Common myeloid progenitor, CD34-positive (primary cell): ENCODE data around the gene MARK1.

ENCODE experiments used
- CTCF ChIA-PET: fragments of 350-600 bp; sonication (Branson Sonifier 250); formaldehyde crosslinking; loops from one replicate; lab custom pipeline; 2021; ENCODE audit warnings: antibody characterized with exemption; lab: Charles Lee
- POLR2A ChIA-PET: fragments of 350-600 bp; sonication (Branson Sonifier 250); formaldehyde crosslinking; loops from one replicate; lab custom pipeline; 2021; ENCODE audit warnings: antibody characterized with exemption; lab: Charles Lee
- DNase-seq, 3 donors: peaks; one replicate each; pipeline versions ENCODE4 v3.0.0 to v3.0.0-alpha.2; 2013
- H3K27ac ChIP-seq, 2 experiments: 1 replicate in 1 of 2; 2 replicates in 1 of 2; pipeline ENCODE4 v1.7.0; 2013; ENCODE audit warnings: inconsistent platforms in 2 of 2, low read length in 2 of 2, mild to moderate bottlenecking in 2 of 2, low read depth in 1 of 2, moderate library complexity in 1 of 2; ENCODE audit not compliant: severe bottlenecking in 2 of 2, insufficient read depth in 1 of 2, poor library complexity in 1 of 2
- H3K27me3 ChIP-seq, 5 experiments: replicated peaks in 2 of 5; 1 replicate in 3 of 5; 2 replicates in 2 of 5; pipeline versions ENCODE4 v1.6.1 to v1.7.0; 2013; ENCODE audit warnings: low read length in 4 of 5, mild to moderate bottlenecking in 2 of 5, moderate library complexity in 2 of 5, inconsistent platforms in 1 of 5; ENCODE audit not compliant: insufficient read depth in 5 of 5, control insufficient read depth in 4 of 5
- H3K36me3 ChIP-seq, 4 experiments: 1 replicate in 2 of 4; 2 replicates in 2 of 4; pipeline versions ENCODE4 v1.6.1 to v1.7.0; 2013; ENCODE audit warnings: low read length in 3 of 4, control low read depth in 1 of 4, mild to moderate bottlenecking in 1 of 4; ENCODE audit not compliant: control insufficient read depth in 4 of 4, insufficient read depth in 4 of 4
- H3K4me1 ChIP-seq, 4 experiments: 1 replicate in 3 of 4; 2 replicates in 1 of 4; pipeline versions ENCODE4 v1.6.1 to v1.7.1; 2013; ENCODE audit warnings: low read length in 3 of 4, mild to moderate bottlenecking in 3 of 4, control low read depth in 1 of 4, inconsistent platforms in 1 of 4, moderate library complexity in 1 of 4; ENCODE audit not compliant: control insufficient read depth in 4 of 4, insufficient read depth in 4 of 4; ENCODE audit errors: control extremely low read depth in 1 of 4
- H3K4me3 ChIP-seq, 7 experiments: 1 replicate in 4 of 7; 2 replicates in 3 of 7; pipeline versions ENCODE4 v1.5.1 to v1.7.0; 2013; ENCODE audit warnings: mild to moderate bottlenecking in 7 of 7, low read length in 6 of 7, moderate library complexity in 6 of 7, inconsistent platforms in 2 of 7, low read depth in 2 of 7, control low read depth in 1 of 7; ENCODE audit not compliant: insufficient read depth in 4 of 7, control insufficient read depth in 1 of 7; ENCODE audit errors: extremely low read depth in 1 of 7
- H3K9me3 ChIP-seq, 5 experiments: 1 replicate in 4 of 5; 2 replicates in 1 of 5; pipeline versions ENCODE4 v1.6.1 to v1.7.1; 2013; ENCODE audit warnings: low read length in 4 of 5, mild to moderate bottlenecking in 2 of 5, inconsistent platforms in 1 of 5, low read depth in 1 of 5, moderate library complexity in 1 of 5; ENCODE audit not compliant: control insufficient read depth in 4 of 5, insufficient read depth in 2 of 5; ENCODE audit errors: control extremely low read depth in 1 of 5
- WGBS: methylation state at CpG from one replicate; pipeline ENCODE4 v1.1.5; 2013; ENCODE audit not compliant: insufficient coverage; 5-methylcytosine and 5-hydroxymethylcytosine counted together

Gene MARK1

DNA sequence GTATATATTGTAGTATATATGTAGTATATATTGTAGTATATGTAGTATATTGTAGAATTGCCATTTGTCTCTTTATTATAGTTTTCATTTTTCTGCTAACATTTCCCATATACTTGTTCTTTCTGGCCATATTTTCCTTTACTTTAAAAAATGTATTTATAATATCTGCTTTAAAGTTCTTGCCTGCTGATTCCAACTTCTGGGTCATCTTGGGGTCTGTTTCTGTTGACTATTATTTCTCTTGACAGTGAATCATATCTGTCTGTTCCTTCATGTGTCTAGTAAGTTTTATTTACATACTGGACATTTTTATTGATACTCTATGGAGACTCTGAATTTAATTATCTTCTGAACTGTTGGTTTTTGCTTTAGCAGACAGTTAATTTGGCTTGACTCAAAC is 45.9 kb downstream of the MARK1 start:
- POLR2A ChIA-PET = no interaction called here
- Histone ChIP-seq H3K27ac (no peak overlapping the region), H3K9me3 (peaks cover 2 to 15% (median 4%) of the 10 kb centered on the region in 5 experiments), H3K4me3 (no peak overlapping the region), H3K4me1 (no peaks in the 10 kb centered on the region), H3K27me3 (no peaks in the 10 kb centered on the region), H3K36me3 (no peaks in the 10 kb centered on the region)
- DNase-seq = no peak
- CTCF ChIA-PET = no interaction called here

DNA sequence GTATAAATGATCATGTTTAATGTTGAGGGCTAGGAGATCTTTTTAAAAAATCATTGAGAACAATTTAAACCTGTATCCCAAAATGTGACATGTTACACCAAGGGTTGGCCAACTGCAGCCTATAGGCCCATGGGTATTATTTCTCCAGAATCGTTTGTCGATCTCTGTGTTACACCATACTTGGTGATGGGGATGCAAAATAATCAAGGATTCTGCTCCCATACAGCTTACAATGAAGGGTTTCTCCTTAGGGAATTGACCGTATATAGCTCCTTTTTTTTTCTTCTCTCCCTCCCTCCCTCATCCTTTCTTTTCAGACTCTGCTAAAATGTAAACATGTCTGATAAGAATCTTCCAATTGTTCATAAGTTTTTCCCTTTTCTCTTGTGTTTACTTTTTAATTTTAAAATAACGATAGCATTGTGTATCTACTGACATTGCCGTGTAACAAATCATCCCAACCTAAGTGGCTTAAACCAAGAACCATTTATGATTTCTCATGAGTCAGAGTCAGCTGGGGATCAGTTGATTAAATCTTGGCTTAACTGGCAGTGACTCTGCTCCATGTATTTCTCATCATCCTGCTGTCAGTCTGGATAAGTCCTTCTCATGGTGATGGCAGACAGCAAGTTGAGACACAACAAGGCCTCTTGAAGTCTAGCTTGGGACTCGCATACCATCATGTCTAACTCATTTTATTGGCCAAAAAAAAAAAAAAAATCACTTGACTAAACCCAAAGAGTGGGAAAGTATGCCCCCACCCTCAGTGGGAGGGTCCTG is 48.0 kb downstream of the MARK1 start:
- ChIA-PET CTCF (no interaction called here), POLR2A (no interaction called here)
- no peak for DNase-seq
- Histone ChIP-seq H3K4me1 (no peaks in the 10 kb centered on the region), H3K36me3 (no peaks in the 10 kb centered on the region), H3K27ac (no peak overlapping the region), H3K27me3 (no peaks in the 10 kb centered on the region), H3K4me3 (no peak overlapping the region), H3K9me3 (peaks cover 2 to 15% (median 4%) of the 10 kb centered on the region in 5 experiments)
- WGBS = 100% methylated on average over 4 of the region's 6 CpGs

DNA sequence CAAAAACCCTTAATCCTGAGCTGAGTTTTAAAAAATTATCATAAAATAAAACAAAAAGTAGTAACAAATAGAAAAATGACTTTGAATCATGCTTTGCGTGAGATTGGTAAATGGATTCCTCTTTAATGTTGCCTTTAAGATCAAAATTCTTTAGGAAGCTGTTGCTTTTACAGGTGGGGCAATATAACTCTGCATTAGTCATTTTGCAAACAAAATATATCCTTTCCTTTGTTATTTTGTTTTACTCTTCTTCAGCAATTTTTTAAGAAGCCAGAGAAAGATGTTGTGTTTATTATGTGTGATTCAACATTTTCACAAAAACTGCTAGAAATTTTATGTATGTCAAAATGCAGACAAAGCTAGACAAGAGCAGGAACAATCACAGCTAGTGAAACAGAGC is 50.0 kb downstream of the MARK1 start:
- no CpG with 5 or more reads among the region's 1 CpG for WGBS
- no peak for DNase-seq
- ChIA-PET CTCF (interaction anchor here (0.6 to 0.8 kb wide), 2 partner anchors 12 to 593 kb away, joined by 3 read pairs; no protein-coding TSS in a partner anchor), POLR2A (no interaction called here)
- Histone ChIP-seq H3K9me3 (peaks cover 2 to 14% (median 4%) of the 10 kb centered on the region in 5 experiments), H3K4me3 (no peak overlapping the region), H3K27me3 (no peaks in the 10 kb centered on the region), H3K4me1 (no peaks in the 10 kb centered on the region), H3K36me3 (no peaks in the 10 kb centered on the region), H3K27ac (no peak overlapping the region)

DNA sequence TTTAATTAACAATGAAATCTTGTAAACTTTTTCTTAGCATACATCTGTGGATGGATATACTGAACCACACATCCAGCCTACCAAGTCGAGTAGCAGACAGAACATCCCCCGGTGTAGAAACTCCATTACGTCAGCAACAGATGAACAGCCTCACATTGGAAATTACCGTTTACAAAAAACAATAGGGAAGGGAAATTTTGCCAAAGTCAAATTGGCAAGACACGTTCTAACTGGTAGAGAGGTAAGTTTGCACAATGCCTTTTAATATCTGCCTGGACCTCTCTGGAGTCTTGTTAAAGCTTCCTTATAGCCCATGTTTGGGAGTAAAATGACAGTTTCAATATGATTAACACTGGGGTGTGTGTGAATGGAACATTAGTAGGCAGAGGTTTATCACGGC is 51.4 kb downstream of the MARK1 start:
- 100% methylated on average over 5 of the region's 6 CpGs for whole genome bisulfite sequencing
- H3K27me3 ChIP-seq = no peaks in the 10 kb centered on the region
- H3K27ac ChIP-seq = no peak overlapping the region
- POLR2A ChIA-PET = no interaction called here
- CTCF ChIA-PET = no interaction called here
- no peaks in the 10 kb centered on the region for H3K4me1 ChIP-seq
- peaks cover 0 to 5% (median 1%) of the 10 kb centered on the region in 5 experiments for H3K9me3 ChIP-seq
- DNase-seq = no peak
- H3K4me3 ChIP-seq = no peak overlapping the region
- H3K36me3 ChIP-seq = no peaks in the 10 kb centered on the region

DNA sequence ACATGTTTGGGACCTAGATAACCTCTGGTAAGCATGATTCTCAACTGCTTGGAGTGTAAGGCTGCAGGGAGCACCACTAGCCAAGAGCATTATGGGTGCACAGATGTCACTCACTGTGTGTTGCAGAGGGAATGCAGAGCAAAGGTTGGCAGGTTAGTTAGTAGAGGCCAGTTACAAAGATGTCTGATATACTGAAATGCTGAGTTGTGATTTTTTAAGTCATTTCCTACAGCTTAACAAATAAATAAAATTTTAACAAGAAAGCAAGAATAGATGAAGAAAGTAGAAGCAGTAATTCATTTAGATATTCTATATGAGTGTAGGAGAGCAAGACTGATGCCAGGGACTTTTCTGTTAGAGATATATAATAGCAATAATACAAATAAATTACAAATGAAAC is 64.8 kb downstream of the MARK1 start:
- POLR2A ChIA-PET = no interaction called here
- CTCF ChIA-PET = no interaction called here
- H3K9me3 ChIP-seq = no peaks in the 10 kb centered on the region

DNA sequence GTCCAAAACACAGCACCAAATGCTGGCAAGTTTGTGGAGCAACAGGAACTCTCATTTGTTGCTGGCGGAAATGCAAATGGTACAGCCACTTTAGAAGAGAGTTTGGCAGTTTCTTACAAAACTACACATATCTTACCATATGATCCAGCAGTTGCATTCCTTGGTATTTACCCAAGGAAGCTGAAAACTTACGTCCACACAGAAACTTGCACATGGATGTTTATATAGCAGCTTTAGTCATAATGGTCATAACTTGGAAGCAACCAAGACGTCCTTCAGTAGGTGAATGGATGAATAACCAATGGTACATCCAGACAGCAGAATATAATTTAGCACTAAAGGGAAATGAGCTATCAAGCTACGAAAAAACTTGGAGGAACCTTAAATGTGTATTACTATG is 66.4 kb downstream of the MARK1 start:
- POLR2A ChIA-PET = no interaction called here
- Histone ChIP-seq H3K27me3 (no peaks in the 10 kb centered on the region), H3K36me3 (no peaks in the 10 kb centered on the region), H3K9me3 (no peaks in the 10 kb centered on the region), H3K27ac (no peak overlapping the region), H3K4me3 (no peak overlapping the region), H3K4me1 (no peaks in the 10 kb centered on the region)
- 100% methylated on average over 2 of the region's 4 CpGs for WGBS
- CTCF ChIA-PET = no interaction called here
- no peak for DNase-seq

More for the DNA sequence above, 64.8 kb downstream of the MARK1 start:
- Histone ChIP-seq H3K4me3 (no peak overlapping the region), H3K4me1 (no peaks in the 10 kb centered on the region), H3K27ac (no peak overlapping the region), H3K36me3 (no peaks in the 10 kb centered on the region), H3K27me3 (no peaks in the 10 kb centered on the region)
- no peak for DNase-seq

DNA sequence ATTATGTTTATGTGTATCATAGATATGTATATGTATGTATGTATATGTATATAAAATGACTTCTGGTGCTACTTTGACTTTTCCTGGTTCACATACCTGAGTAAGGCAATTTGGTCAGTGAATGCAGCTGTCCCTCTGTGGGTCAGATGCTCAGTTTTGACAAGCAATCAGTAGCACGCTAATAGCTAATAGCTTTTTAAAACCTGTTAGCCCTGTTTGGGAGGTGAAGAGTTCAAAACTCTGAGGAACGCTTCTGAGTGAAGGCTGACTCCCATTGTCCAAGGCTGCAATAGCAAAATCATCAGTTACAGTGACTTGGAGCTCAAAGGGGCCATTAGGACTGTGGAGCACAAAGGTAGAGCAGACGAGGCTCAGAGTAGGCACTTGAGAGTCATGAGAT is 67.2 kb downstream of the MARK1 start:
- Histone ChIP-seq H3K27ac (no peak overlapping the region), H3K9me3 (no peaks in the 10 kb centered on the region), H3K36me3 (no peaks in the 10 kb centered on the region), H3K4me3 (no peak overlapping the region), H3K4me1 (no peaks in the 10 kb centered on the region), H3K27me3 (no peaks in the 10 kb centered on the region)
- ChIA-PET CTCF (no interaction called here), POLR2A (no interaction called here)
- no peak for DNase-seq
- 93% methylated on average over 2 of the region's 3 CpGs for WGBS
